Uterus (tissue), 4 donors: ENCODE data around the gene MRPL38. TPM values are rescaled to one million over a fixed set of nuclear protein-coding genes. Genes with fewer than 3 reads are reported as not detected.

Experiments used
- DNase-seq, 2 donors: peaks; one replicate each; pipeline ENCODE4 v3.0.0-alpha.2; 2019 to 2020
- H3K27ac ChIP-seq, 2 donors: fragments of 200-600 bp; sonication (generic); 1 replicate in 1 of 2; 2 replicates in 1 of 2; pipeline ENCODE4 v1.5.1; 2016 to 2018
- H3K27me3 ChIP-seq, 2 donors: fragments of 200-600 bp; sonication (generic); one replicate each; pipeline ENCODE4 v1.5.1; 2018 to 2019; ENCODE audit warnings: control low read depth in 1 of 2
- H3K36me3 ChIP-seq, 2 donors: fragments of 200-600 bp; sonication (generic); one replicate each; pipeline ENCODE4 v1.5.1; 2019; ENCODE audit warnings: control low read depth in 1 of 2
- H3K4me1 ChIP-seq, 2 donors: fragments of 200-600 bp; sonication (generic); one replicate each; pipeline ENCODE4 v1.5.1; 2018 to 2019; ENCODE audit warnings: control low read depth in 1 of 2
- H3K4me3 ChIP-seq, 2 donors: fragments of 200-600 bp; sonication (generic); 1 replicate in 1 of 2; 2 replicates in 1 of 2; pipeline ENCODE4 v1.5.1; 2018 to 2019; ENCODE audit warnings: mild to moderate bottlenecking in 1 of 2
- H3K9me3 ChIP-seq, 2 donors: fragments of 200-600 bp; sonication (generic); one replicate each; pipeline ENCODE4 v1.5.1; 2019; ENCODE audit warnings: control low read depth in 1 of 2
- CTCF ChIP-seq, 4 experiments: fragments of 200-600 bp in 2 of 4; fragments of 450-650 bp in 2 of 4; sonication (generic) in 2 of 4; IDR thresholded peaks; one replicate each; pipeline ENCODE4 v1.5.1; 2016 to 2019; ENCODE audit warnings: antibody characterized with exemption in 4 of 4, mild to moderate bottlenecking in 2 of 4, moderate library complexity in 1 of 4
- POLR2A ChIP-seq, 2 donors: fragments of 450-650 bp; IDR thresholded peaks; one replicate each; pipeline ENCODE4 v1.6.1; 2016; ENCODE audit warnings: antibody characterized with exemption in 2 of 2, mild to moderate bottlenecking in 1 of 2, moderate library complexity in 1 of 2
- intact Hi-C: fragments of 100-400 bp; cut with DNase I; formaldehyde crosslinking; loops from one replicate; pipeline ENCODE4 v1.15.1; 2023; ENCODE audit warnings: low total_unique reads
- total RNA-seq, 4 donors: library from RNA; depleted of rRNA in 3 of 4; stranded (reverse); fragments of >200 nt in 3 of 4; gene quantifications; one replicate each; pipeline versions ENCODE4 v1.1.0 to v1.2.4, GENCODE V29; 2014 to 2023
- donor health status: DM: yes; HTN: yes; CAD: no.

The MRPL38 gene
- total RNA-seq, 4 donors from 2014 or later, result 32.3 to 99.8 (median 47.8) TPM

GRCh38 chr17:75897160-75898019 is 7.3 kb downstream of the MRPL38 start:
- DNase-seq, result peak; percentile 52 to 56
- intact Hi-C loops, result loop anchor here (10.0 kb wide), 1 partner anchor 53 kb away; the partner anchor contains the start of gene UNC13D

GRCh38 chr17:75896415-75897159 is 8.1 kb downstream of the MRPL38 start, which contains the start of gene TRIM65:
TRIM65 (minus strand) TSS chr17:75896951; CDS start chr17:75896937, 14 bp downstream.
- DNase-seq, result peak; percentile 84 to 88
- TF ChIP-seq CTCF (IDR thresholded peaks at IDR 0.05) (peak; percentile 35 to 79 (median 64)), POLR2A (IDR thresholded peaks at IDR 0.05) (peak; percentile 61 to 89)
- Histone ChIP-seq H3K4me3 (peak within 1 kb of the TSS; percentile 70 to 89), H3K9me3 (no peaks in the 10 kb centered on the region), H3K27me3 (no peaks in the 10 kb centered on the region), H3K36me3 (no peaks in the 10 kb centered on the region), H3K4me1 (peaks cover 0 to 13% of the 10 kb centered on the region in 2 donors), H3K27ac (peak within 1 kb of the TSS; percentile 92 to 93)
- intact Hi-C loops, result loop anchor here (10.0 kb wide), 1 partner anchor 52 kb away; the partner anchor contains the start of gene UNC13D

More at GRCh38 chr17:75897160-75898019, 7.3 kb downstream of the MRPL38 start:
- TF ChIP-seq POLR2A (IDR thresholded peaks at IDR 0.05) (no peak), CTCF (IDR thresholded peaks at IDR 0.05) (no peak)
- peak overlapping the region; percentile 92 to 93 for H3K27ac ChIP-seq
- H3K36me3 ChIP-seq, result no peaks in the 10 kb centered on the region
- peak overlapping the region; percentile 70 to 89 for H3K4me3 ChIP-seq
- peaks cover 0 to 13% of the 10 kb centered on the region in 2 donors for H3K4me1 ChIP-seq
- no peaks in the 10 kb centered on the region for H3K27me3 ChIP-seq
- no peaks in the 10 kb centered on the region for H3K9me3 ChIP-seq

GRCh38 chr17:75895370-75896155 is 9.1 kb downstream of the MRPL38 start:
- peak overlapping the region; percentile 92 to 93 for H3K27ac ChIP-seq
- intact Hi-C loops, result loop anchor here (10.0 kb wide), 1 partner anchor 51 kb away; the partner anchor contains the start of gene UNC13D
- H3K36me3 ChIP-seq, result no peaks in the 10 kb centered on the region
- peaks cover 0 to 13% of the 10 kb centered on the region in 2 donors for H3K4me1 ChIP-seq
- no peaks in the 10 kb centered on the region for H3K9me3 ChIP-seq
- H3K4me3 ChIP-seq, result peak overlapping the region; percentile 70 to 89
- TF ChIP-seq CTCF (IDR thresholded peaks at IDR 0.05) (peak in 2 of 4 experiments; percentile 20 to 38), POLR2A (IDR thresholded peaks at IDR 0.05) (no peak)
- H3K27me3 ChIP-seq, result no peaks in the 10 kb centered on the region
- DNase-seq, result peak in 1 of 2 donors; percentile 35

- H3K36me3 ChIP-seq, result no peaks in the 10 kb centered on the region
- H3K27me3 ChIP-seq, result no peaks in the 10 kb centered on the region
- H3K9me3 ChIP-seq, result no peaks in the 10 kb centered on the region
- H3K27ac ChIP-seq, result peak overlapping the region; percentile 92 to 93
- H3K4me1 ChIP-seq, result peaks cover 0 to 13% of the 10 kb centered on the region in 2 donors
- TF ChIP-seq POLR2A (IDR thresholded peaks at IDR 0.05), result no peak
- TF ChIP-seq CTCF (IDR thresholded peaks at IDR 0.05), result no peak
- peak in 1 of 2 donors; percentile 55 for DNase-seq
- intact Hi-C loops, result loop anchor here (10.0 kb wide), 1 partner anchor 49 kb away; the partner anchor contains the start of gene UNC13D
- H3K4me3 ChIP-seq, result no peak overlapping the region
Measured at GRCh38 chr17:75894049-75894733, 10.5 kb downstream of the MRPL38 start.
